H1 (cell line): ENCODE data around the gene KMT5B. TPM values are rescaled to one million over a fixed set of nuclear protein-coding genes. Genes with fewer than 3 reads are reported as not detected.

Experiments used
- CTCF ChIA-PET: fragments of 300-600 bp; sonication (Branson Sonifier 250); formaldehyde crosslinking; loops from one replicate; lab custom pipeline; 2021; ENCODE audit not compliant: partially characterized antibody; lab: Charles Lee
- POLR2A ChIA-PET: fragments of 300-600 bp; sonication (Branson Sonifier 250); formaldehyde crosslinking; loops from one replicate; lab custom pipeline; 2021; ENCODE audit warnings: inconsistent platforms; ENCODE audit not compliant: partially characterized antibody; lab: Charles Lee
- DNase-seq, 2 experiments: peaks; one replicate each; pipeline versions ENCODE4 v3.0.0 to v3.0.0-alpha.2; 2010 to 2022; ENCODE audit warnings: low spot score in 2 of 2, low read depth in 1 of 2, mixed read lengths in 1 of 2
- FAIRE-seq: peaks from 2 replicates; lab custom pipeline; 2011; peaks lifted over from hg19 to GRCh38; lab: Jason Lieb, UNC
- H2AFZ ChIP-seq: 2 replicates; pipeline ENCODE4 v1.8.1; 2012; ENCODE audit warnings: low read length, inconsistent platforms
- H2AK5ac ChIP-seq: 2 replicates; pipeline ENCODE4 v1.6.1; 2013; ENCODE audit warnings: low read depth, low read length
- H2BK120ac ChIP-seq: replicated peaks from 2 replicates; pipeline ENCODE3; 2013; ENCODE audit warnings: low read depth, low read length, inconsistent platforms
- H2BK12ac ChIP-seq: 2 replicates; pipeline ENCODE4 v1.6.1; 2013; ENCODE audit warnings: low read depth, low read length
- H2BK15ac ChIP-seq: 2 replicates; pipeline ENCODE4 v1.6.1; 2013; ENCODE audit warnings: low read length
- H2BK20ac ChIP-seq: 2 replicates; pipeline ENCODE4 v1.6.1; 2013; ENCODE audit warnings: low read length
- H2BK5ac ChIP-seq: 2 replicates; pipeline ENCODE4 v1.6.1; 2013; ENCODE audit warnings: low read depth, low read length
- H3K14ac ChIP-seq: 2 replicates; pipeline ENCODE4 v1.6.1; 2013; ENCODE audit warnings: inconsistent platforms; ENCODE audit not compliant: insufficient read length
- H3K18ac ChIP-seq: 2 replicates; pipeline ENCODE4 v1.6.1; 2013; ENCODE audit warnings: low read length; ENCODE audit errors: extremely low read depth
- H3K23ac ChIP-seq: 2 replicates; pipeline ENCODE4 v1.6.1; 2013; ENCODE audit warnings: inconsistent platforms; ENCODE audit not compliant: insufficient read length
- H3K23me2 ChIP-seq: 2 replicates; pipeline ENCODE4 v1.6.1; 2013; ENCODE audit warnings: low read depth, low read length
- H3K27ac ChIP-seq: 2 replicates; pipeline ENCODE4 v1.6.1; 2011; ENCODE audit warnings: low read depth, low read length, inconsistent platforms
- H3K27me3 ChIP-seq, 4 experiments: replicated peaks in 1 of 4; 1 replicate in 1 of 4; 2 replicates in 3 of 4; pipeline versions ENCODE4 v1.6.1 to v1.8.1; 2011 to 2013; ENCODE audit warnings: low read length in 3 of 4, mild to moderate bottlenecking in 3 of 4, inconsistent platforms in 2 of 4, mixed read lengths in 2 of 4, moderate library complexity in 1 of 4; ENCODE audit not compliant: control insufficient read depth in 3 of 4, insufficient read depth in 3 of 4; ENCODE audit errors: extremely low read depth in 1 of 4
- H3K36me3 ChIP-seq, 4 experiments: 2 replicates each; pipeline versions ENCODE4 v1.6.1 to v1.8.1; 2011 to 2013; ENCODE audit warnings: mild to moderate bottlenecking in 4 of 4, low read length in 3 of 4, moderate library complexity in 2 of 4, control low read depth in 1 of 4, inconsistent platforms in 1 of 4; ENCODE audit not compliant: insufficient read depth in 4 of 4, control insufficient read depth in 2 of 4
- H3K4ac ChIP-seq: replicated peaks from 2 replicates; pipeline ENCODE3; 2013; ENCODE audit warnings: low read length, low read depth, mixed read lengths, inconsistent platforms; ENCODE audit not compliant: insufficient read length
- H3K4me1 ChIP-seq, 4 experiments: replicated peaks in 1 of 4; 1 replicate in 1 of 4; 2 replicates in 3 of 4; pipeline versions ENCODE4 v1.6.1 to v1.8.1; 2011 to 2013; ENCODE audit warnings: low read length in 3 of 4, inconsistent platforms in 2 of 4, mixed read lengths in 1 of 4; ENCODE audit not compliant: insufficient read depth in 4 of 4, control insufficient read depth in 3 of 4
- H3K4me2 ChIP-seq, 2 experiments: 2 replicates each; pipeline versions ENCODE4 v1.6.1 to v1.8.1; 2011 to 2013; ENCODE audit warnings: low read depth in 2 of 2, low read length in 2 of 2, control low read depth in 1 of 2, inconsistent platforms in 1 of 2, mild to moderate bottlenecking in 1 of 2; ENCODE audit not compliant: insufficient read depth in 1 of 2
- H3K4me3 ChIP-seq, 4 experiments: fragments of 200-600, 300-600 bp in 1 of 4; sonication (generic), shearing (Covaris generic), sonication (Bioruptor Twin) in 1 of 4; 2 replicates each; pipeline versions ENCODE4 v1.5.1 to v1.8.1; 2011 to 2016; ENCODE audit warnings: low read length in 4 of 4, low read depth in 3 of 4, control low read depth in 2 of 4, inconsistent platforms in 2 of 4, mild to moderate bottlenecking in 2 of 4, mixed read lengths in 1 of 4, moderate library complexity in 1 of 4; ENCODE audit not compliant: insufficient read depth in 2 of 4; ENCODE audit errors: extremely low read depth in 1 of 4
- H3K56ac ChIP-seq: replicated peaks from 2 replicates; pipeline ENCODE3; 2013; ENCODE audit warnings: low read depth, mild to moderate bottlenecking, mixed read lengths, low read length, inconsistent platforms; ENCODE audit not compliant: insufficient read length
- H3K79me1 ChIP-seq: 2 replicates; pipeline ENCODE4 v1.6.1; 2013; ENCODE audit warnings: low read depth, low read length, control low read depth
- H3K79me2 ChIP-seq, 2 experiments: 2 replicates each; pipeline versions ENCODE4 v1.6.1 to v1.8.1; 2012 to 2013; ENCODE audit warnings: low read length in 2 of 2, mild to moderate bottlenecking in 2 of 2, inconsistent platforms in 1 of 2; ENCODE audit not compliant: insufficient read depth in 2 of 2, control insufficient read depth in 1 of 2
- H3K9ac ChIP-seq, 4 experiments: replicated peaks in 1 of 4; 1 replicate in 1 of 4; 2 replicates in 3 of 4; pipeline versions ENCODE4 v1.6.1 to v1.8.1; 2011 to 2013; ENCODE audit warnings: low read depth in 3 of 4, low read length in 3 of 4, control low read depth in 2 of 4, mild to moderate bottlenecking in 2 of 4, moderate library complexity in 2 of 4, inconsistent platforms in 1 of 4; ENCODE audit errors: extremely low read depth in 1 of 4
- H3K9me3 ChIP-seq, 2 experiments: 2 replicates each; pipeline versions ENCODE4 v1.6.1 to v1.8.1; 2012 to 2013; ENCODE audit warnings: mild to moderate bottlenecking in 2 of 2, moderate library complexity in 2 of 2, control low read depth in 1 of 2, inconsistent platforms in 1 of 2, low read depth in 1 of 2, low read length in 1 of 2, mixed read lengths in 1 of 2; ENCODE audit not compliant: insufficient read depth in 2 of 2
- H4K20me1 ChIP-seq, 2 experiments: replicated peaks in 1 of 2; 2 replicates each; pipeline versions ENCODE3 to v1.8.1; 2011 to 2013; ENCODE audit warnings: inconsistent platforms in 2 of 2, low read length in 2 of 2, mild to moderate bottlenecking in 1 of 2; ENCODE audit not compliant: insufficient read depth in 2 of 2, control insufficient read depth in 1 of 2
- H4K5ac ChIP-seq: 2 replicates; pipeline ENCODE4 v1.6.1; 2013; ENCODE audit warnings: low read length, low read depth, mixed read lengths, inconsistent platforms; ENCODE audit not compliant: insufficient read length
- H4K8ac ChIP-seq: 2 replicates; pipeline ENCODE4 v1.8.0; 2013; ENCODE audit warnings: mild to moderate bottlenecking, moderate library complexity, low read length, inconsistent platforms; ENCODE audit not compliant: insufficient read depth; ENCODE audit errors: extremely low read depth
- H4K91ac ChIP-seq: replicated peaks from 2 replicates; pipeline ENCODE3; 2013; ENCODE audit warnings: low read length, mixed read lengths, inconsistent platforms; ENCODE audit not compliant: insufficient read length
- CEBPB ChIP-seq: IDR thresholded peaks from 2 replicates; pipeline ENCODE4 v1.6.1; 2012; ENCODE audit warnings: low read depth, low read length
- MAX ChIP-seq: IDR thresholded peaks from 2 replicates; pipeline ENCODE4 v1.6.1; 2012; ENCODE audit warnings: inconsistent platforms
- SIN3A ChIP-seq, 2 experiments: IDR thresholded peaks in 1 of 2; conservative IDR thresholded peaks in 1 of 2; 2 replicates each; pipeline ENCODE4 v1.6.1; 2011 to 2012; ENCODE audit warnings: low read length in 2 of 2, improper control_type of control experiment in 1 of 2, low read depth in 1 of 2, mild to moderate bottlenecking in 1 of 2
- TBP ChIP-seq: IDR thresholded peaks from 2 replicates; pipeline ENCODE4 v1.6.1; 2011; ENCODE audit warnings: low read depth, low read length, improper control_type of control experiment
- WGBS, 2 experiments: shearing (Covaris generic) in 1 of 2; methylation state at CpG; one replicate each; pipeline versions ENCODE4 v1.1.6 to v1.1.7; 2013 to 2015; ENCODE audit warnings: low lambda C conversion rate in 2 of 2, mixed read lengths in 2 of 2, inconsistent platforms in 1 of 2, low coverage in 1 of 2, missing lambda C conversion rate in 1 of 2; ENCODE audit not compliant: insufficient replicate concordance in 2 of 2, insufficient coverage in 1 of 2, insufficient read length in 1 of 2; ENCODE audit errors: extremely low coverage in 1 of 2, missing lambda C conversion rate in 1 of 2; 5-methylcytosine and 5-hydroxymethylcytosine counted together
- polyA plus RNA-seq, 7 experiments: library from polyadenylated mRNA; depleted of rRNA in 3 of 7; stranded (reverse) in 5 of 7; unstranded in 2 of 7; fragments of >200 nt in 5 of 7; fragments of 200-250 nt in 2 of 7; gene quantifications; 1 replicate in 5 of 7; 2 replicates in 1 of 7; 4 replicates in 1 of 7; pipeline versions ENCODE4 v1.2.1 to v1.2.3, GENCODE V29; 2011 to 2013; ENCODE audit warnings: missing spikeins in 2 of 7, mixed read lengths in 2 of 7
- total RNA-seq: library from RNA; stranded (reverse); fragmentation: NEBNext Ultra II Directional; extraction: Animal tissue kit (Norgen Biotek cat#: 25700); gene quantifications from 2 replicates; pipeline ENCODE4 v1.2.1, GENCODE V29; 2021
- TF ChIP-seq, protein P1 (sequence below), 3 experiments: IDR thresholded peaks; 1 replicate in 2 of 3; 2 replicates in 1 of 3; pipeline versions ENCODE4 v1.5.1 to v1.6.1; 2011; ENCODE audit warnings: low read length in 3 of 3, mild to moderate bottlenecking in 3 of 3, inconsistent platforms in 2 of 3, low read depth in 1 of 3, moderate library complexity in 1 of 3; ENCODE audit not compliant: insufficient read depth in 1 of 3; ENCODE audit errors: control extremely low read depth in 1 of 3
- TF ChIP-seq, protein P2 (sequence below): IDR thresholded peaks from 2 replicates; pipeline ENCODE4 v1.6.1; 2012; ENCODE audit warnings: inconsistent platforms

The KMT5B gene
- total and polyA plus RNA-seq, 2 of the 8 experiments (the other 6 are each of a cell fraction or from before 2014, with no cell fraction given): 11.0 to 40.8 TPM

GRCh38 chr11:68257477-68258362 is 44.6 kb upstream of the KMT5B start:
- peaks cover 2 to 19% (median 7%) of the 10 kb centered on the region in 4 experiments; a peak in 5 of 8 replicates for H3K36me3 ChIP-seq
- H3K79me2 ChIP-seq: no peaks in the 10 kb centered on the region
- no peak overlapping the region for H3K4me2 ChIP-seq
- H2BK12ac ChIP-seq: peak overlapping the region; percentile 13; the same call in 1 of the 2 replicates
- no peaks in the 10 kb centered on the region for H3K23me2 ChIP-seq
- no peaks in the 10 kb centered on the region for H3K9me3 ChIP-seq
- H3K27ac ChIP-seq: no peak overlapping the region
- DNase-seq: peak; percentile 93 to 99
- H2BK5ac ChIP-seq: no peak overlapping the region
- no peak overlapping the region for H2BK15ac ChIP-seq
- CTCF ChIA-PET: interaction anchor here (0.6 to 7.0 kb wide), 45 partner anchors 9 to 1616 kb away, joined by 3 to 141 read pairs (median 4); partner anchors contain the start of gene C11orf24
- no peak overlapping the region for H3K14ac ChIP-seq
- peaks cover 0 to 3% of the 10 kb centered on the region in 2 experiments for H4K20me1 ChIP-seq
- no peak overlapping the region for H4K8ac ChIP-seq
- H3K4me1 ChIP-seq: peaks cover 0 to 10% (median 4%) of the 10 kb centered on the region in 4 experiments; a peak in 5 of 7 replicates
- H3K27me3 ChIP-seq: peaks cover 0 to 11% (median 4%) of the 10 kb centered on the region in 4 experiments; a peak in 2 of 7 replicates
- H3K23ac ChIP-seq: no peak overlapping the region
- H2AK5ac ChIP-seq: no peak overlapping the region
- POLR2A ChIA-PET: interaction anchor here (0.8 to 2.9 kb wide), 10 partner anchors 9 to 131 kb away, joined by 3 to 9 read pairs (median 4); partner anchors contain the start of gene C11orf24
- WGBS, 2 experiments: 57% methylated on average over 21 of the region's 22 CpGs; no CpG with 5 or more reads in 1 of the 2 experiments
- no peaks in the 10 kb centered on the region for H3K79me1 ChIP-seq
- H3K56ac ChIP-seq: no peak overlapping the region
- no peak overlapping the region for H2BK20ac ChIP-seq
- no peak overlapping the region for H2AFZ ChIP-seq
- peak overlapping the region; percentile 42; the same call in 1 of the 2 replicates for H3K18ac ChIP-seq
- no peak overlapping the region for H3K4me3 ChIP-seq
- H3K4ac ChIP-seq: peak overlapping the region; percentile 1
- H2BK120ac ChIP-seq: no peak overlapping the region
- no peak overlapping the region for H4K5ac ChIP-seq
- H3K9ac ChIP-seq: no peak overlapping the region
- no peak for FAIRE-seq
- H4K91ac ChIP-seq: no peak overlapping the region
- TF ChIP-seq, protein P1, sequence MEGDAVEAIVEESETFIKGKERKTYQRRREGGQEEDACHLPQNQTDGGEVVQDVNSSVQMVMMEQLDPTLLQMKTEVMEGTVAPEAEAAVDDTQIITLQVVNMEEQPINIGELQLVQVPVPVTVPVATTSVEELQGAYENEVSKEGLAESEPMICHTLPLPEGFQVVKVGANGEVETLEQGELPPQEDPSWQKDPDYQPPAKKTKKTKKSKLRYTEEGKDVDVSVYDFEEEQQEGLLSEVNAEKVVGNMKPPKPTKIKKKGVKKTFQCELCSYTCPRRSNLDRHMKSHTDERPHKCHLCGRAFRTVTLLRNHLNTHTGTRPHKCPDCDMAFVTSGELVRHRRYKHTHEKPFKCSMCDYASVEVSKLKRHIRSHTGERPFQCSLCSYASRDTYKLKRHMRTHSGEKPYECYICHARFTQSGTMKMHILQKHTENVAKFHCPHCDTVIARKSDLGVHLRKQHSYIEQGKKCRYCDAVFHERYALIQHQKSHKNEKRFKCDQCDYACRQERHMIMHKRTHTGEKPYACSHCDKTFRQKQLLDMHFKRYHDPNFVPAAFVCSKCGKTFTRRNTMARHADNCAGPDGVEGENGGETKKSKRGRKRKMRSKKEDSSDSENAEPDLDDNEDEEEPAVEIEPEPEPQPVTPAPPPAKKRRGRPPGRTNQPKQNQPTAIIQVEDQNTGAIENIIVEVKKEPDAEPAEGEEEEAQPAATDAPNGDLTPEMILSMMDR (IDR thresholded peaks at IDR 0.05; ENCODE audit: control extremely low read depth in 1 of 3, insufficient read depth in 1 of 3, low read depth in 1 of 3, low read length in 3 of 3): peak; percentile 65 to 84 (median 83)
- TF ChIP-seq MAX: peak; percentile 91
- peak; percentile 63; the same call in 1 of the 2 replicates for TF ChIP-seq TBP
- TF ChIP-seq, protein P2, sequence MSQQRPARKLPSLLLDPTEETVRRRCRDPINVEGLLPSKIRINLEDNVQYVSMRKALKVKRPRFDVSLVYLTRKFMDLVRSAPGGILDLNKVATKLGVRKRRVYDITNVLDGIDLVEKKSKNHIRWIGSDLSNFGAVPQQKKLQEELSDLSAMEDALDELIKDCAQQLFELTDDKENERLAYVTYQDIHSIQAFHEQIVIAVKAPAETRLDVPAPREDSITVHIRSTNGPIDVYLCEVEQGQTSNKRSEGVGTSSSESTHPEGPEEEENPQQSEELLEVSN: peak; percentile 82
- TF ChIP-seq CEBPB: no peak
- peak in 1 of 2 experiments; percentile 54; a peak in 1 of 4 replicates for TF ChIP-seq SIN3A (conservative IDR thresholded peaks at IDR 0.05 in 1 of 2, IDR thresholded peaks at IDR 0.05 in 1 of 2; ENCODE audit: low read depth in 1 of 2, low read length in 2 of 2)
